Activated T-cell treated with anti-CD3 and anti-CD28 coated beads for 4 hours (primary cell): ENCODE data around the gene ADAM19.

ENCODE experiments used
- DNase-seq: peaks from one replicate; pipeline ENCODE4 v3.0.0-alpha.2; 2020

ADAM19 gene

GRCh38 chr5:157481265-157481664 is 94.3 kb downstream of the ADAM19 start:
- DNase-seq: no peak

DNA sequence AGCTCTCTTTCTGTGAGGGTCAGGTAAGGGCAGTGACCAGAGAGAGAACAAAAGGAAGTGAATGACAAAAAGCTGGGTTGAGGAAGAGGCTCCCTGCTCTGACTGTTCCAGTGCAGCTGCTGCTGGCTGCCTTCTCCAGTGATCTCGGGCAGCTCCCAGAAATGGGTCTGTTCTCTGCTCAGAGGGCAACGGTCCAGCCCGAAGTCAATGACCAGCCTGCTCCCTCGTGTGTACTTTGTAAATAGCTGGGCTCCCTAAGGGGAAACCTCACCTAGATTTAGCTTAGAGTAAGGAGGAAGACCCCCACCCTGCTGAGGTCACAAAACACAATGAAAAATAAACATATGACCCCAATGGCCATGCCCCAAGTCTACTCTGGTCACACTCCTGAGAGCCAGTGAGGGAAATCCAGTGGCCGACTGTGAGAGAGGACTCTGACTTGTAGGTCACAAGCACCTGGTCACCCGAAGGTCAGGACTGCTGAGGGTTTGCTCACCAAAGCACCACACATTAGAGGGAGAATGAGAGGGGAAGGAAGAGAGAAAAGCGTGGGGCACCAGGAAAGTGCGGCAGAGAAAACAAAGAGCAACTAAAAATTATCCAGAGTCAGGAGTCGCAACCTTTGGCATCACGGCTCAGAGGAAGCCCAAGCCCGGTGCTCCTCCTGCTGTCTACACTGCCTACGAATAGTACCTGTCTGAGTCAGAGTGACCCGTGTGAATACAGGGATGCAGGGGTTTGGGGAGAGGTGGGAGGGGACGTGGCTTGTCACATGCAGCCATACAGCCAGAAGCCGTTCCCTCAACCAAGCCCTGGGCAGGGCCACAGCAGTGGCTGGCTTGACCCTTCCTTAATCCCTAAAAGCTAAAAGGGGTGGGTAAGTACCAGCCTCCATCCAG is 95.7 kb downstream of the ADAM19 start:
- no peak for DNase-seq

DNA sequence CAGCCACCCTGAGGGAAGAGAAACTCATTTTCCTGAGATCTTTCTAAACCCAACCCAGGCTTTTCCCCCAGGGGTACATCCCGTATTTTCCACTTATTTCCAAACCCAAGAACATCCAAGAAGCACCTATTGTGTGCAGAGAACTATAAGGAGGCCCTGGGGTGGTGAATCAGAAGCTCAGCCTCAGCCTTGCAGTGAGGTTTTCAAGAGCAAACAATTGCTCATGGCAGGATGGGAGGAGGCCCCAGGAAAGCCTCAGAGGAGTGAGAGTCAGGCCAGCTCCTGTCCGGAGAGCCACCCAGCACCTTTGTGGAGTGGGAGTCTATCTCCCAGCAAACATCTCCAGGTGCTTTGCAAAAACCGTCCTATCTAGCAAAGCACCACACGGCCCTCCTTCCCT is 96.4 kb downstream of the ADAM19 start:
- DNase-seq: no peak

- DNase-seq: no peak
Measured at GRCh38 chr5:157478726-157479125, 96.8 kb downstream of the ADAM19 start.

GRCh38 chr5:157477814-157478494 is 97.6 kb downstream of the ADAM19 start:
- no peak for DNase-seq

- DNase-seq: no peak
Measured at GRCh38 chr5:157476702-157477408, 98.7 kb downstream of the ADAM19 start.

- no peak for DNase-seq
Measured at GRCh38 chr5:157475432-157475831, 100.1 kb downstream of the ADAM19 start.

DNA sequence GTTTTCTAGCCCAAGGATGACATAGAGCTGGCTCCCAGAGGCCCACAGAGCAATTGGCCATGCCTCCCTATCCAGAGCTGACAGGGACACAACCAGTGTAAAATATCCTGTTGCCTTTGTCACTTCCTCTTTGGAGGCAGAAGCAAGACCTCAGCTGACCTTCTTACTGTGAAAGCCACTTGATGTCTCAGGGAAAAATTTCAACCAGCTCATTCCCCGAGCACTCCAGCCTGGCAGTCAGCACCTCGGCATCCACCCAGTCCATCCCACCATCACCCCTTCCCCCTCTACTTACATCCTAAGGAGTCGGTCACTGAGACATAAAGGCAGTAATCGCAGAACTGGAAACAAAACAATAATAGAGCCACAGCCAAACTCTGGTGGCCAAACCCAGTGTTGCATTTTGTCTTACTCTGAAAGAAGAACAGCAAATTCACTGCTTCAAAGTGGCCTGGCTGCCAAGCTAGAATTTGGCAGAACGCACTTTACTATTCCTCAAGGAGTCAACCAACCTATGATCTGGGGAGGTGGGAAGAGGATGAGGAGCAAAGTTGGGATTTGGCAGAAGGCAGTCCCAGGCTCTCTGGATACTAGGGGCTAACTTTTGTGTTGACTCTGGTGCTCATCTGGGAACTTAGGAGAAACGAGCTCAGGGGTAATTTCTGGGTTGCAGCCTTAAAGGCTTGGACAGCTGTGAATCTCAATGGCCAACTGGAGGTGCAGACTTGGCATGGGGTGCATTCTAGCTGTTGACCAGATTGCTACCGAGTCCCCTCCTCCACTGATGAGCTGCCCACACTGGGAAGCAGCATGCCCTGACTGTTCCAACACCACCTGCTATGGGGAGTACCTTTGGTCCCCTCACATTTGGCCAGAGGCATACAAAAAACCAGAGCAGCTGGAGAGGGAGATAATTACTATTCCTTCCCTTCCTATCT is 101.9 kb downstream of the ADAM19 start:
- no peak for DNase-seq

DNA sequence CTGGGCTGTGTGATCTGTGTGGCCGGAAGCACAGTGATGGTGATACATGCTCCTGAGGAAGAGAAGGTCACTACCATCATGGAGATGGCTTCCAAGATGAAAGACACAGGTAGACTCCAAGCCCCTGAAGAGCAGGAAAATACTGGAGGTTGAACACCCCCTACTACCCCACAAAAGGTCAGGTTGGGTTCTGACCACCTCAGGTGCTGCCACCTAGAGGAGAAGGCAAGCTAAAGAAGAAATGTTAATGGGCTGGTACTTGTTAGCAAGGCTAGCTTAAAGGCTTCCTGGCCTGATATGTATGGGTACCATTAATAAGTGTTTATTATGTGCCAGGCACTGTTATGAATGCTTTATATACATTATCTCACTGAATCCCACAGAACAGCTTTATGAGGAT is 103.9 kb downstream of the ADAM19 start:
- no peak for DNase-seq

GRCh38 chr5:157470631-157471030 is 104.9 kb downstream of the ADAM19 start:
- no peak for DNase-seq

- no peak for DNase-seq
Measured at GRCh38 chr5:157469687-157470086, 105.9 kb downstream of the ADAM19 start.

GRCh38 chr5:157469073-157469472 is 106.5 kb downstream of the ADAM19 start:
- no peak for DNase-seq

DNA sequence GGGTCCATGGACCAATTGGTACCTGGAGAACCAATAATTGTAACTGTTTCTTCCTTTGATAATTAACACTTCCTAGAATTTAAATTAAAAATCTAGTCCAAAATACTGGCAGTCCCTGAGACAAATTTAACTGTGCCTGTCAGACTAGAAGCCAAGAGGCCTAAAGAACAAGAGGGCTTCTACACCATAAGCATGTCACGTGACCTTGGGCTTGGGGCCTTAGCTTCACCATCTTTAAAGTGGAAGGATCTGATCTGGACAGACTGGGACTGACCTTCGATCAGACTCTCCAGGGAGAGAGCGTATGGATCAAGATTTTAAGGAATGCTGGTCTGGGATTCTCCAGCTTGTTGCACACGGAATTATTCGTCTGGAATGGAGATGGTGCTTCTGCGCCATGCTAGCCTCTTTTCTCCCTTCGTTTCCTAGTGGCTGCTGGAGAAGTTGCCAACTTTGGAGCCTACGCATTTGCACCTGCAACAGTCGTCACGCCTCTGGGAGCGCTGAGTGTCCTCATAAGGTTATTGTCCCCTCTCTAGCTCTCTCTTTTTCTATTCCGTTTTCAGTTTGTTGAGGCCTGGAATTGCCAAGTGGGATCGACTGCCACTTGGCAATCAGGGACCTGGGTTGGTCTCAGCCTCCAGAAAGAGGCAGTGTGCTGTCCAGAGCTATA is 107.1 kb downstream of the ADAM19 start:
- no peak for DNase-seq

DNA sequence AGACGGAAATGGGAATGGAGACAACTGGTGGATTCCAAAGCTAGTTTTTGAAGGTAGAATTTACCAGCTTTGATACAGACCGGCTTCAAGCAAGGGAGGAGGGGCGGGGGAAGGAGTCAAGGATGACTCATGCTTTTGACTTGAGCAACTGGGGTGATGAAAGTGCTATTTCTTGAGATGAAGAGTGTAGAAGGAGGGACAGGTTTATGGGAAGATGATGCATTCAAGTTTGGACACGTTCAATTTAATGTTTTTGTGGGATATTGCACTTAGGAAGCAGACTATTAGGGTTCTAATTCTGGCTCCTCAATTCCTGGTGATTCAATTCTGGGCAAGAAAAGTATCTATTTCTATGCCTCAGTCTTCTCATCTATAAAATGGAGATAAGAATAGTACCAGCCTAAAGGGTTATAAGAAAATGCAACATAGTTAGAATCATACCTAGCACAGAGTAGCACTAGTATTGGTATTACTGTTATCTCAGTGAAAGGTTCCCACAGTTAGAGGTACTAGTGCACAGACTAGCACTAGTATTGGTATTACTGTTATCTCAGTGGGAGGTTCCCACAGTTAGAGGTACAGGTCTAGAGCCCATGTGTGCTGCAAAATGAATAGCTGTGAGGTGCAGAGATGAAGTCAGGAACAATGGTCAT is 110.9 kb downstream of the ADAM19 start:
- DNase-seq: peak; percentile 50

GRCh38 chr5:157463621-157464518 is 111.7 kb downstream of the ADAM19 start:
- DNase-seq: no peak

DNA sequence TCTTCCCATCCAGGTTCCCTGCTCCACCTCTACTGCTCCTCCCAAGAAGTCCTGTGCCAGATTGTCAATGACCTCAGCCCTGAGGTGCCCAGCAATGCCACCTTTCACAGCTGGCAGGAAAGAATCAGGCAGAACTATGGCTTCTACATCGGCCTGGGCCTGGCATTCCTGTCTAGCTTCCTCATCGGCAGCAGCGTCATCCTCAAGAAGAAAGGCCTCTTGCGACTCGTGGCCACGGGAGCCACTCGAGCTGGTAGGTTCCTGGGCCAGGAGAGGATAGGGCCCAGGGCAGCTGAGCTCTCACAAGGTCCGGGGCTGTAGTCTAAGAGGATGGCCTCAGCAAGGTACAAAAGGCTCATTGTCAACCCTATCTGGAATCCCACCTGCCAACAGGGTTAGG is 112.5 kb downstream of the ADAM19 start:
- no peak for DNase-seq

GRCh38 chr5:157460921-157461792 is 114.4 kb downstream of the ADAM19 start:
- no peak for DNase-seq

GRCh38 chr5:157459715-157460599 is 115.6 kb downstream of the ADAM19 start, which contains the start of gene NIPAL4:
Gene NIPAL4, plus strand, starts transcription at chr5:157460213. Its CDS starts 108 bp downstream, at chr5:157460321.
- peak; percentile 39 for DNase-seq
